SKM-1 (cell line): ENCODE measurements around the gene METTL1.
"Not testable (repeated sequence)": the region's sequence is repeated elsewhere in the genome, so short reads cannot be mapped to it uniquely, and the experiment has no call there.

Experiments used
- DNase-seq: peaks from one replicate; lab custom pipeline; 2025; ENCODE audit not compliant: unreplicated experiment; lab: John Stamatoyannopoulos, UW

METTL1 gene

DNA sequence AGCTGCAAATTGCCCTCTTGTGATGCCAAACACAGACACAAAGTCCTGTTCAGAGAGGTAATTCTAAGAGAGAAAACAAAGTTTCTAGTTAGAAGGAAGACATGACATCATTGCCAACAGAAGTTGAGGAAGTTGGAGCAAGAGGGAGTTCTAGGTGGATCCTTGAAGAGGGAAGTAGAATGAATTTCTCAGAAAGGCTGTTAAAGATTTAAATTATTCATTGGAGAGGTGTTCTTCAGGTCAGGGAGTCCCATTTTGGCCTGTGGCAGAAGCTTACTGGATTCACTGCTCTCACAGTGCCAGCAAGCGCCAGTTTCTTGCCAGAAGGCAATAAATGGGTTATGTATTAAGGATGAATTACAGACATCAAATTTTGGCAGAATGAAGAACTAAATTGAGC, 26.0 kb upstream of the METTL1 start:
- DNase-seq = peak; percentile 3

DNA sequence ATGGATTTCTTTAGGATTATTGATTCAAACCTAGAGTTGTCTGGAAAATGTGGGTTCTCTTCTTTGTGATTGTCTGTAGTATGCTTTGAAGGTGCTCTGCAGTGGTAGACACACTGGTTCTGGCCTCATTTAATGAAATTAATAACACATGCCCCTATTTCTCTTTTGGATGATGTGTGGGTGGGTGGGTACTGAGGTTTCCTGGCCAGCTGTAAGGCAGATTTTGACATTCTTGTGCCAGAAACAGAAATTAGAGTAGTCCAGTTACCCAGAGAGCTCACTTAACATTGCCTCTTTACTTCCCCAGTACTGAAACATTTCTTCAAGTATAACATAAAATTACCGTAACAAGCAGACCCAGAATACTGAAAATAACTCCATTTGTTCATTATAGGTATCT, 25.1 kb upstream of the METTL1 start:
- DNase-seq = no peak

DNA sequence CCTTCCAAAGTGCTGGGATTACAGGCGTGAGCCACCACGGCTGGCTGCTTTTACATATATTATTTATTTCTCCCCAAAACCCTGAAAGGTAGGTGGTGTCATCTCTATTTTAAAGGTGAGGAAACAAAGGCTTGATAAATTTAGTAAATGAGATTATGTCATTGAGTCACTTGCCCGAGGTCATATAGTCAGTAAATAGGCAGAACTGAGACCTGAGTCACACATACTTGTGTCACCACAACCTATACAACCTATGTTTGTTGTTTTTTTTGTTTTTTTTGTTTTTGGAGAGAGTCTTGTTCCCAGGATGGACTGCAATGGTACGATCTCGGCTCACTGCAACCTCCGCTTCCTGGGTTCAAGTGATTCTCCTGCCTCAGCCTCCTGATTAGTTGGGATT, 23.4 kb upstream of the METTL1 start:
- DNase-seq = no peak

DNA sequence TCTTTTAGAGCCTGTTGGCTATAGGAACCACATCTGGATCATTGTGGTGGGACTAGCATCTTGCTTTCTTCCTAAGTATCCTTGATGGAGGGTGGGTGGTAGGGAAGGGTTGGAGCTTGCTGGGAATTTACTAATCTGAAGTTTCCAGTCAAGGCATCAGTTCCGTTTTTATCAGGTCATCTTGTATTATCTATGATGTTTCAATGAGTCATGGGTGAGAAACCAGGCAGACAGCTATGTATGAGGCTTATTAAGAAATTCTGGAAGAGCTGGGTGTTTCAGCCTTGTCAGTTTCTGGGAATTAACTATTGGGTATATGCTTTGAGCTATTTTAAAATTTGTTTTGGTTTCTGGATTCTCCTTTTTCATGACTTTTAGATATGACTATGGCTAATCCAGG, 22.0 kb upstream of the METTL1 start:
- no peak for DNase-seq

DNA sequence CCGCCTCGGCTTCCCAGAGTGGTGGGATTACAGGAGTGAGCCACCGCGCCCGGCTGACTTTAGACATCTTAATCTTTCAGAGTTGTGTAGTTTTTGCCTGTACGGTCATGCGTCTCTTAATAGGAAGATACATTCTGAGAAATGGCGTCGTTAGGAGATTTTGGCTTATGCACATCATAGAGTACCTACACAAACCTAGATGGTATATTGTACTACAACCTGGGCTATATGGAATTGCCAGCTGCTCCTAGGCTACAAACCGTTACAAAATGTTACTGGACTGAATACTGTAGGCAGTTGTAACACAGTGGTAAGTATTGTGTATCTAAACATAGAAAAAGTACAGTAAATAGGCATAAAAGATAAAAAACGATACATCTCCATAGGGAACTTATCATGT, 12.0 kb upstream of the METTL1 start:
- DNase-seq = no peak

DNA sequence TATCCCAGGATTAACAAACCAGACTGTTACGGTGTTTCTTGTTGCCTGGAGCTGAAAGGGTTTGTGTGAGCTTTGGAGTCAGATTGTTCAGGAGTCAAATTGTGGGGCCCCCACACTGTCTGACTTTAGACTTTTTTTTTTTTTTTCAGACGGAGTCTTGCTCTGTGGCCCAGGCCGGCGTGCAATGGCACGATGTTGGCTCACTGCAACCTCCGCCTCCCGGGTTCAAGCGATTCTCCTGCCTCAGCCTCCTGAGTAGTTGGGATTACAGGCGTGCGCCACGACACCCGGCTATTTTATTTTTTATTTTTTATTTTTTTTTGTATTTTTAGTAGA, 11.5 kb upstream of the METTL1 start:
- no peak for DNase-seq

DNA sequence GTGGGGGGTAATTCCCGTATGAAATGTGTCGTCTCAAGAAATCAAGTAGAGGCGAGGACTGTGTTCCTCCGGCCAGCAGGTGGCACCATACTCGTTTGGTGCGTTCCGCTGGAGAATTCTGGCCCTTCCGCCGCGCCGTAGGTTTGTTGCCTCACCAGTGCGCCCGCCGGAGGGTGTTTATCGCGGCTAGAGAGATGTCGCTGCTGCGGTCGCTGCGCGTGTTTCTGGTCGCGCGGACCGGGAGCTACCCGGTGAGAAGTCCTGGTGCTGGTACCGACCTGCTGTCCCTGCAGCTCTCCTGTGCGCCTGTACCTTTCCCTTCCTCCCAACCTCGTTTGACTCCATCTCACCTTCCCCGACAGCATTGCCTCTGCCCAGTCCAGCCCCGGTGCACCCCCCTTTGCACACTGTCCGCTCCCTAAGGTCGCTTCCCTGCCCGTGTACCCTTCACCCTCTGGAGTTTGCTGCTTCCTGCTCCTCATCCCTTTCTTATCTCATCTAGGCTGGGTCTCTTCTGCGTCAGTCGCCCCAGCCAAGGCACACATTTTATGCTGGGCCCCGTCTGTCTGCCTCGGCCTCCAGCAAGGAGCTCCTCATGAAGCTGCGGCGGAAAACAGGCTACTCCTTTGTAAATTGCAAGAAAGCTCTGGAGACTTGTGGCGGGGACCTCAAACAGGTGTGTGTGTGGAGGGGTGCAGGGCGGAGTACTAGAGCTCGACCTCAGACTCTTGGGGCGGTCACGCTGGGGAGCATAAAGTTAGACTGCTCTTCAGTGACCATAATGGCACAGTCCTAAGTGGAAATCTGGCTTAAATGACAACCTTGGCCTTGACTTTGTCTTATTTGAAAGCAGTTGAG, 10.9 kb upstream of the METTL1 start, which contains the start of gene TSFM:
TSS of gene TSFM (plus strand) at position 180 of the 858 bp plus-strand sequence. CDS start at position 195, 15 bp downstream.
- DNase-seq = peak; percentile 48

DNA sequence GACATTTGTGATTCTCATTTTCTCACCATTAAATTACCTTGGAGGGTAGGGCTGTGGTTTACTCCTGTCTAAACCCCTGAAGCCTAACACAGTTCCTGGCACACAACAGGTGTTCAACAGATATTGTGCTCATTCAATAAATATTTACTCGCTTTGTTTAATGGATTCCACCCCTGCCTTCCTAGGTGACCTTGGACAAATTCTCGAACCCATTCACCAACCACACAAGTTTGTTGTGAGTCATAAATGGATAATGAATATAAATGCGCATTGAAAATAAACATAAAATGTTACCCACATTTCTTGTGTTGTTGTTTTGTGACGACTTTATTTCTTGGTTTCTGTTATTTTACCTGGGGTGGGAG, 10.3 kb upstream of the METTL1 start:
- DNase-seq = no peak

DNA sequence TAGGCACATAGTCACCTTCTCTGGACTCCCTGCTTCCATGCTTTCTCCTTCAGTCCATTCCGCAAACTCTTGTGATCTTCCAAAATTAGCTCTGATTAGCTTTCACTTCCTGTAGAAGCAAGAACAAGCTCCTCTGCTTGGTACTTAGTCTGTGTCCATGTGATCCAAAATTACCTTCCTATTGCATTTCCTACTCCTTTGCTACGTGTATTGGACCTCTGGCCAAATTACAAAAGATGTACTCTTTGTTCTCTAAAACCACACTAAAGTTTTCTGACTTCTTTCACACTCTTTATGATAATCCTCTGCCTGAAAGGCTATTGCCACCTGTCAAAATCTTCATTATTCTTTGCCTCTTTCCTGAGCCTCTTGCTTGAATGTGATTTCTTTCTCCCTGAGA, 9.9 kb upstream of the METTL1 start:
- DNase-seq = no peak

DNA sequence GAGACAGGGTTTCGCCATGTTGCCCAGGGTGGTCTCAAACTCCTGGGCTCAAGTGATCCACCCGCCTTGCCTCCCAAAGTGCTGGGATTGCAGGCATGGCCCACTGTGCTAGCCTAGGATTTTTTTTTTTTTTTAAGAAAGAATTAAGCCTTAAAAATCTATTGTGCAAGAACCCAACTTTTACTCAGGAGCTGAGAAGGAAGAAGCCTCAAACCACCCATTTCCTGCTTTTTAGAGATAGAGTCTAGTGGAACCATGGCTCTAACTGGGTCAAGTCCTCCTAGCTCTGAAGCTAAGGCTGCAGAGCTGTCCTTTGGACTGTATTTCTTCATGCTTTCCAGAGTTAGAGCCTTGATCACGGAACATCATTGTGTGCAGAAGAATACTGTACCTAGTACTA, 9.3 kb upstream of the METTL1 start:
- no peak for DNase-seq

DNA sequence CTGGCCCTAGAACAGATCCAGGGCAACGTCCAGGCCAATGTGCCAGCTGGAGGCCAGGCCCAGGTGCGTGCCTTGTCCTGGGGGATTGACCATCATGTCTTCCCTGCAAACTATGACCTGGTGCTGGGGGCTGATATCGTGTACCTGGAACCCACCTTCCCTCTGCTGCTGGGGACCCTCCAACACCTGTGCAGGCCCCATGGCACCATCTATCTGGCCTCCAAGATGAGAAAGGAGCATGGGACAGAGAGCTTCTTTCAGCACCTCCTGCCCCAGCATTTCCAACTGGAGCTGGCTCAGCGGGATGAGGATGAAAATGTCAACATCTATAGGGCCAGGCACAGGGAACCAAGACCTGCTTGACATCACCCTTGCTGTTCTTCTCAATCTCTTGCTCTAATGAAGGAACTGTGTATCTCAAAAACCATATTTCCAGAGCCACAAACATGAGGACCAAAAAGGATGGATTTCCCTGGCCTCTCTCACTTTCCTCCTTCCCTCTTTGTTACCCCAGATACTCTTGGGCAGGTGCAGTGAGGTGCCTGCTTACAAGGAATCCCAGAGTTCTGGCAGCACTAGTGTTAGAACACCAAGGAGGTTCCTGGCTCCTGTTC, 8.5 kb upstream of the METTL1 start:
- no peak for DNase-seq

DNA sequence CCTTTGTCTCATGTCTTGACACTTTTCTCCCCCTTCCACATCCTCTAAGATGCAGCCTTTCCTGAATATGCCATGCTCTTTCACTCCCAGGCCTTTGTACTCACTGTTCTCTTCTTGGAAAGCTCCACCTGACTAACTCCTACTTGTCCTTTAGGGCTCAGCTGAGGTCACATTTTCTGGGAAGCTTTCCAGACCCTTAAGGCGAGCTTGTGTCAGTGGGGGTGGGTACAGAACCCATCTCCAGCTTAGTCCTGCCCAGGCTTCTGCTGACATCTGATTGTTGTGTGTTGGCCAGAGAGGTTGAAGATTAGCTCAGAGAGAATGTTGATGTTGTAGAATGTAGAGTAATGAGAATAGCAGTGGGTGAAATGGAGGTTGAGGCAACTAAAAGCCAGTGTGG, 7.8 kb upstream of the METTL1 start:
- no peak for DNase-seq

DNA sequence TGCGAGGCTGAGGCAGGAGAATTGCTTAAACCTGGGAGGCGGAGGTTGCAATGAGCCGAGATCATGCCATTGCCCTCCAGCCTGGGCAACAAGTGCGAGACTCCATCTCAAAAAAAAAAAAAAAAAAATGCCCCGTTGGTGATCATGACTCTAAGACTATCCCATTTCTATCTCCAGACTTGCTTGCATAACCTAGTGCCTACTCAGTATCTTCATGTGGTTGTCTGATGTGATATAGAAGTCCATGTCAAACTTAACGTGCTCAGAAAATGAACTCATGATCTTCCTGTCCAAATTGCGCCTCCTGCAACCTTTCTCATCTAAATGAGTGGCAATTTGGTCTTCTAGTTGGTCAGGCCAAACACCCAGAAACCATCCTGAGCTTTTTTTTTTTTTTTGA, 6.0 kb upstream of the METTL1 start:
- DNase-seq = no peak

DNA sequence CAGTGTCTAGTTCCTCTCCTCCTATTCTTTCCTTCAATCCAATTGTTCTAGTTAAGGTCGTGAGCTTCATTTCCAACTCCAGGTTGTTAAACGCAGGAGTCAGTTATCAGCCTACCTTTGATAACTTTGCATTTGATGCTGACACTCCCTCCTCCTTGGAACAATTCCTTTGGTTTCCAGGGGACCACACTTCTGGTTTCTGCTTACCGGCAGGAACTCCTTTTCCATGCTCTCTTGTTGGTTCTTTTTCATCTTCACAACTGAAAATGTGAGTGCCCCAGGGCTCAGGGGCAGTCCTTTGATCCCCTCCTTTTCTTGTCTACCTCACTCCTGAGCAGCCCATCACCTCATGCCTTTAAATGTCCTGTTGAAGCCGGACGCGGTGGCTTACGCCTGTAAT, 5.5 kb upstream of the METTL1 start:
- DNase-seq = no peak

DNA sequence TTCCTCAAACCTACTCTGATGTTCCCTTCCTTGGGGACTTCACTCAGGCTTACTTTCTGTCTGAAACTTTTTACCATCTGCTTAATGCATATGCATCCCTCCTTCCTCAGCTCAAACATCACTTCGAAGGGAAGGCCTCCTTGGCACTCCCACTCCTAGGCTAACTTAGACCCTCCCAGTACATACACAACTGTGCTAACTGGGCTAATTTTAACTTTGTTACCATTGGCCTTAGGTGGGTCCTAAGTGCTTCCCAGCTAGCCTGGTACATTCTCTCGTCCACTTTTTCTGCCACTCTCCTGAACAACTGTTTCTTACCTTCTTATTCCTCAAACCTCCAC, 4.3 kb upstream of the METTL1 start:
- no peak for DNase-seq

DNA sequence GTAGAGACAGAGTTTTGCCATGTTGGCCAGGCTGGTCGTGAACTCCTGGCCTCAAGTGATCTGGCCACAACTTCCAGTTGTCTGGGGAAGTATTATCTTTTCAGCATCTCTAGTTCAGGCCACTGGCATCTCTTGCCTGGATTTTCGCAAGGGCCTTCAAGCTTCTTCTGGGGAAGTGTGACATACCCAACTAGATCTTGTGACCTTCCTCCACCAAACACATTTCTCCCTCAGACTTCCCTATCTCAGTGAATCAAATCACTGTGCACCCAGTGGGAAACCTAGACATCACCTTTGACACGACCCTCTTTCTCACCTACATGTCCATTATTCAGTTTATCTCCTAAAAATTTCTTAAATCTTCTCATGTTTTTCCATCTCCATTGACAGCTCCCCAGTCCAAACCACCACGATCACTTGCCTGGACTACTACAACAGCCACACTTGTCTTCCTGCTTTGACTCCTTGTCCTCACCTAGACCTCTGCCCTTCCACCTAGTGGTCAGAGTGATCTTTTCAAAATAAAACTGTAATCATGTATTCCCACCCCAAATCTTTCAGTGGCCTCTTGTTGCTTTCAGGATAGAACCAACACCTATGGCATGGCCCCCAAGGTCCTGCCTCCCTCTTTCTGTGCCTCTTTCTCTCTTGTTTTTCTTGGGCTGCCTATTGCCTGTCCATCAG, 3.8 kb upstream of the METTL1 start:
- DNase-seq = peak; percentile 57

DNA sequence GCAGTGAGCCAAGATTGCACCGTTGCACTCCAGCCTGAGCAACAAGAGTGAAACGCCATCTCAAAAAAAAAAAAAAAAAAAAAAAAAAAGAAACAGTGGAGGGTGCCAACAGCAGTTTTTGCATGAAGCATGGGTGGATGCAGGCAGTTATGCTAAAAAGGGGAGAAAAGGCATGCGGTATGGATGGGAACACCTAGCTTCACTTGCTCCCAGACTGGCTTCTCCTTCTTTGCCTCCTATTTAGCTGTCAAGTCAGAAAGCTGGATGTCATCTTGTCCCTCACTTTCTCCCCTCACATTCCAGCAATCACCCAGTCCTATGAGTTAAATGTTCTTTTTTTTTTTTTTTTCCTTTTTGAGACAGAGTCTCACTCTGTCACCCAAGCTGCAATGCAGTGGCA, 3.1 kb upstream of the METTL1 start:
- no peak for DNase-seq

DNA sequence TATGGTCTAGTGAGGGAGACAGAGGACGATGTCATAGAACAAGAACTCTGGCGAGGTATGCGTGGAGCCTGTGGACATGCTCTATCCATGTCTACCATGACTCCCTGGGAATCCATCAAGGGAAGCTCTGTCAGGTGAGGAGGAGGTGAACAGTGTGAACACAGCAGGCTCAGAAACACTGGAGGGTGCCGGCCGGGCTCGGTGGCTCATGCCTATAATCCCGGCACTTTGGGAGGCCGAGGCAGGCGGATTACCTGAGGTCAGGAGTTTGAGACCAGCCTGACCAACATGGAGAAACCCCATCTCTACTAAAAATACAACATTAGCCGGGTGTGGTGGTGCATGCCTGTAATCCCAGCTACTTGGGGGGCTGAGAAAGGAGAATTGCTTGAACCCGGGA, 2.7 kb upstream of the METTL1 start:
- not testable (repeated sequence) for DNase-seq

DNA sequence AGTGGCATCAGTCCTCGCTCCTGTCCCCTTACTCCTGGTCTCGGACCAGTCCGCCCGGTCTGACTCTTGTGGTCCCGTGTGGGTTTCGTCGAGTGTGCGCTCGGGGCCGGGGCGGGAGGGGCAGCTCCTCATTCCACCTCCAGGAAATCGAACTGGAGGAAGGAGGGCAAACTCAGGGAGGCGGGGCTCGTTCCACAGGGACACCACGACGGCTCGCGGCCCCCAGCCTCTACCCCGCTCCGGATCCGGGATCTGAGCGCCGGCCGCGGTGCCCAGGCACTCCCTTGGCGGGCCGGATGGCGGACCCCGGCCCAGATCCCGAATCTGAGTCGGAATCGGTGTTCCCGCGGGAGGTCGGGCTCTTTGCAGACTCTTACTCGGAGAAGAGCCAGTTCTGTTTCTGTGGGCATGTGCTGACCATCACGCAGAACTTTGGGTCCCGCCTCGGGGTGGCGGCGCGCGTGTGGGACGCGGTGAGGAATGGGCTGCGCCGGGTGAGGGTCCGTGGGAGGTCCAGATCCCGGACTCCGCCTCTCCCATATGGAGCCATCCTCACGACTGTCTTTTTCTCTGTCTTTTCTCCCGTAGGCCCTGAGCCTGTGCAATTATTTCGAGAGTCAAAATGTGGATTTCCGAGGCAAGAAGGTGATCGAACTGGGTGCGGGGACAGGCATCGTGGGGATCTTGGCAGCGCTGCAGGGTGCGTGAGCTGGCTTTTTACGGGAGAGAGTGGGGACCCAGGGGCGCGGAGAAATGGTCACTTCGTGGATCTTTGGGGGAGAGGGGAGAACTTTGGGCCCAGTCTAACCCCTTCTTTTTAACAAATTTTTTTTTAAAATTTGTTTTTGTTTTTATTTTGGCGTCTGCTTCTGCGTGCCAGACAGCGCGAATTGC, 771 bp upstream of the METTL1 start, which contains the start of gene EEF1AKMT3:
TSS of gene EEF1AKMT3 (plus strand) at position 186 of the 894 bp plus-strand sequence. CDS start at position 297, 111 bp downstream.
- no peak for DNase-seq

DNA sequence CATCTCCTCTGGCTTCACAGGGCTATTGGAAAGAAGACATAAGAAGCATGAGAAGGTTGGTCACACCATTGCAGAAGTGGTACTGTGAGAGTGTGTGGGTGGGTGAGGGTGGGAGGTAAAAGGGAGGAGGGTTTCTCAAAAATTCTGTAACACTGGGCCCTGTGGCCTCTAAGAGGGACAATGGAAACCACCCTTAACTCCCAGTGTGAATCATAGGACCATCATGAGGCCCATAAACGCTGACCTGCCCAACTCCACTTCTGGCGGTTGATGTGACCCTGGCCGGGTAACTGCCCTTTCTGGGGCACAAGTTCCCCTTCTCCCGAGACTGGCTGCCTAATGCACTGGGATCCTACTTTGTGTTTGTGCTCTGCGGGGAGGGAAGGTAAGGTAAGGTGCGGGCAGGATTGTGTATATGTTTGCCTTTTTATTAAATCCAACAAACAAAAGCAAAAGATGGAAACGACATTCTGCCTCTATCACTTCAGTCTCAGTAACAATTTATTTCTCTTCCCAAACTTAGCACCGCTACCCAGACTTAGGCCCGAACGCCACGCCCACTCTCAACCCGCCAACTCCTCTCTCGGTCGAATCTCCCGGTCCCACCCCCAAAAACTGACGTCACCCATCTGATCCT, 551 bp downstream of the METTL1 start:
- DNase-seq = peak; percentile 53

DNA sequence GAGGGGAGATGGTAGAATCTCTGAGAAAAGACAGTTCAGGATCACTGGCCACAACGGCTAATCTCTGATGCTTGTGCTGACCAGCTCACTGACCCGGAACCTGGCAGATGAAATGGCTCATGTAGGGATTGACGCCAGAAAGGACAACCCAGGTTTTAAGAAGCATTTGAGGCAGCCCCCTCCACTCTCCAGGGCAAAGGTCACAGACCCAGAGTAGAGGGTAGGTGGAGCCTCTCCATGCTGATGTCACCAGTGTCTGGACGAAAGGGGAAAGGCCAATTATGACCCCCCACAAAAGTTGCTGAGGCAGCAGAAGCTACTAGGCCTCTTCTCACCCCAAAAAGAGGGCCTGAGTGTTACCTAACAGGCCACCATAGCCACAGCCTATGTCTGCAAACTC, 1.2 kb downstream of the METTL1 start:
- DNase-seq = no peak
